CD8-positive, alpha-beta memory T cell (primary cell): ENCODE results near the gene USP47. TPM values are rescaled to one million over a fixed set of nuclear protein-coding genes. Genes with fewer than 3 reads are reported as not detected.

Source experiments
- CTCF ChIA-PET: fragments of 350-600 bp; sonication (Branson Sonifier 250); formaldehyde crosslinking; loops from one replicate; lab custom pipeline; 2021; ENCODE audit warnings: antibody characterized with exemption; lab: Charles Lee
- POLR2A ChIA-PET: fragments of 350-600 bp; sonication (Branson Sonifier 250); formaldehyde crosslinking; loops from one replicate; lab custom pipeline; 2021; ENCODE audit warnings: antibody characterized with exemption; lab: Charles Lee
- DNase-seq, 5 donors: peaks; one replicate each; pipeline versions ENCODE4 v3.0.0 to v3.0.0-alpha.2; 2020 to 2022; ENCODE audit warnings: mixed read lengths in 1 of 5
- H3K27ac ChIP-seq: one replicate; pipeline ENCODE4 v1.7.0; 2013; ENCODE audit warnings: low read depth, mild to moderate bottlenecking, low read length, moderate library complexity
- H3K27me3 ChIP-seq: 2 replicates; pipeline ENCODE4 v1.7.0; 2013; ENCODE audit warnings: low read length, mild to moderate bottlenecking; ENCODE audit not compliant: insufficient read depth, poor library complexity, severe bottlenecking
- H3K36me3 ChIP-seq: 2 replicates; pipeline ENCODE4 v1.7.0; 2013; ENCODE audit warnings: mild to moderate bottlenecking, low read length, moderate library complexity; ENCODE audit not compliant: insufficient read depth
- H3K4me1 ChIP-seq: 2 replicates; pipeline ENCODE4 v1.7.0; 2013; ENCODE audit warnings: mild to moderate bottlenecking, low read length, moderate library complexity; ENCODE audit not compliant: insufficient read depth
- H3K4me3 ChIP-seq: 2 replicates; pipeline ENCODE4 v1.7.0; 2013; ENCODE audit warnings: mild to moderate bottlenecking, low read length
- H3K9me3 ChIP-seq: 2 replicates; pipeline ENCODE4 v1.7.0; 2013; ENCODE audit warnings: mild to moderate bottlenecking, low read length
- H3K27ac Mint-ChIP-seq, 8 donors: one replicate each; pipeline ENCODE4 v1.8.0; 2020 to 2021; ENCODE audit warnings: mixed read lengths in 8 of 8, mild to moderate bottlenecking in 6 of 8, inconsistent platforms in 3 of 8, moderate library complexity in 3 of 8
- H3K27me3 Mint-ChIP-seq, 2 donors: one replicate each; pipeline ENCODE4 v1.8.0; 2020 to 2021; ENCODE audit warnings: mixed read lengths in 2 of 2, mild to moderate bottlenecking in 1 of 2, moderate library complexity in 1 of 2
- H3K36me3 Mint-ChIP-seq, 3 donors: one replicate each; pipeline ENCODE4 v1.8.0; 2020 to 2021; ENCODE audit warnings: mixed read lengths in 3 of 3, inconsistent platforms in 1 of 3, mild to moderate bottlenecking in 1 of 3
- H3K4me1 Mint-ChIP-seq, 3 donors: one replicate each; pipeline ENCODE4 v1.8.0; 2020 to 2021; ENCODE audit warnings: mixed read lengths in 3 of 3, inconsistent platforms in 1 of 3, mild to moderate bottlenecking in 1 of 3
- H3K4me3 Mint-ChIP-seq, 7 donors: one replicate each; pipeline ENCODE4 v1.8.0; 2020 to 2021; ENCODE audit warnings: mixed read lengths in 7 of 7, mild to moderate bottlenecking in 6 of 7, moderate library complexity in 4 of 7, inconsistent platforms in 2 of 7
- H3K9me3 Mint-ChIP-seq, 5 donors: one replicate each; pipeline ENCODE4 v1.8.0; 2020 to 2022; ENCODE audit warnings: mixed read lengths in 5 of 5, mild to moderate bottlenecking in 3 of 5, moderate library complexity in 2 of 5, inconsistent platforms in 1 of 5
- polyA plus RNA-seq: library from polyadenylated mRNA; unstranded; fragments of 300-500 nt; fragmentation: Illumina TruSeq; gene quantifications from one replicate; pipeline ENCODE4 v1.2.3, GENCODE V29; 2021
- total RNA-seq, 2 experiments: library from RNA; stranded (reverse); gene quantifications; one replicate each; pipeline ENCODE4 v1.2.3, GENCODE V29; 2021

Gene USP47
- total and polyA plus RNA-seq, 3 experiments from 2014 or later: 47.0 to 53.8 (median 50.2) TPM

DNA sequence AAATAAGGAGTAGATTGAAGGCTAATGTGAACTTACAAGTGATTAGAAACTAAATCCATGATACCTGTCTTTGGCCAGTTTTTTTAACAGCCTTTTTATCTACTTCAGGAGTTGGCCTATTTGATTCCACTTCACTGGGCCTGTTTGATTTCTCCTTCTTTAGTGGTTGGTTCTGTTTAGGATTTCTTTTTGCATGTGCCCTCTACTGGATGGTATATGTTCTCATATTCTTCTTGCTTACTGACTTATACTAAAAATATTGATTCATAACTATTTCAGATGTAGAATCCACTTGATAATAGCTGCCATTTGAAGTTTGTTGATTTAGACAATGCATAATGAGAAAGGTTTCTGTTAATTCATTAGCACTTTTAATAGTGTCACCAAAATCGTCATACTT lies 53.9 kb downstream of the USP47 start:
- Histone ChIP-seq H3K36me3 (no peaks in the 10 kb centered on the region), H3K4me3 (no peak overlapping the region), H3K27ac (no peak overlapping the region), H3K27me3 (no peaks in the 10 kb centered on the region), H3K4me1 (no peaks in the 10 kb centered on the region), H3K9me3 (no peaks in the 10 kb centered on the region)
- Mint-ChIP-seq H3K27me3 (no peaks in the 10 kb centered on the region), H3K4me3 (no peak overlapping the region), H3K9me3 (no peaks in the 10 kb centered on the region), H3K27ac (peak overlapping the region in 4 of 8 donors; percentile 6 to 66 (median 34)), H3K36me3 (peaks cover 0 to 61% (median 12%) of the 10 kb centered on the region in 3 donors), H3K4me1 (peaks cover 9 to 16% (median 11%) of the 10 kb centered on the region in 3 donors)
- ChIA-PET POLR2A (no interaction called here), CTCF (interaction anchor here (0.9 kb wide), 1 partner anchor 96 kb away, joined by 4 read pairs; no protein-coding TSS in a partner anchor)
- DNase-seq: no peak

DNA sequence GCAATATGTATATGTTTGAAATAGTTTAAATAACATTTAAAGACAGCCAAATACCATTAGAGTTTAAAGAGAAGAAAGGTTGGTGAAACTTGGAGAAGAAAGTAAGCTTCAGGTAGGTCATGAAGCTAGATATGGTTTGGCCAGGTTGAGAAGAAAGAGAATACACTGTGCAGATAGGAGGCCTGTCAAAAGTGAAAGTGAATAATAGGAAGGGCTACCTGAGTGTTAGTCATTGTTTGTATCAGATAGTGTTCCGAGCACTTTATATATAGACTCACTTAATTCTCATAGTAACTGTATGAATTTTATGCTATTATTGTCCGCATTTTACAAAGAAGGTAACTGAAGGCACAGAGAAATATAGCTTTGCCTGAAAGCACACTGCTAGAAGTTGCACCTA lies 56.9 kb downstream of the USP47 start:
- H3K27me3 ChIP-seq: no peaks in the 10 kb centered on the region
- ChIA-PET POLR2A (no interaction called here), CTCF (no interaction called here)
- Mint-ChIP-seq H3K9me3 (no peaks in the 10 kb centered on the region), H3K36me3 (peaks cover 0 to 63% (median 12%) of the 10 kb centered on the region in 3 donors), H3K4me1 (peaks cover 8 to 10% (median 9%) of the 10 kb centered on the region in 3 donors), H3K27me3 (no peaks in the 10 kb centered on the region), H3K27ac (peak overlapping the region in 4 of 8 donors; percentile 31 to 59 (median 44)), H3K4me3 (no peak overlapping the region)
- no peak for DNase-seq
- H3K36me3 ChIP-seq: peaks cover 5% of the 10 kb centered on the region
- no peak overlapping the region for H3K4me3 ChIP-seq
- H3K9me3 ChIP-seq: no peaks in the 10 kb centered on the region
- no peak overlapping the region for H3K27ac ChIP-seq
- no peaks in the 10 kb centered on the region for H3K4me1 ChIP-seq

DNA sequence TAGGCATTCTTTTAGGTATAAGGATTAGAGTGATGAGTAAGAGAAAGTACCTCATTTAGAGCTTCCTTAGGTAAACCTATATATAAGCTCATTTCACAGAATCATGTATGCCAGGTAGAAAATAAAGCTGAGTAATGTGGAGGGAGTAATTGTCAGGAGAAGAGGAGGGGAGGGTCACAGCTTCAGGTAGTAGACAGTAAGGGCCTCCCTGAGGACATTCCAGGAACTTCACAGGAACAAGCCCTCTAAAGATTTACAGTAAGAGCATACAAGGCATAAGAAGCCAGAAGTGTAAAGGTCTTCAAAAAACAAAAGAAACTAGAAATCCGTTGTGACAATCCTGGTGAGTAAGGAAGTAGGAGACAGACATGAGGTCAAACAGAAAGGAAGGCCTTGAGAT lies 57.6 kb downstream of the USP47 start:
- ChIA-PET CTCF (no interaction called here), POLR2A (no interaction called here)
- no peaks in the 10 kb centered on the region for H3K9me3 Mint-ChIP-seq
- Histone ChIP-seq H3K4me3 (no peak overlapping the region), H3K4me1 (no peaks in the 10 kb centered on the region), H3K27ac (no peak overlapping the region), H3K27me3 (no peaks in the 10 kb centered on the region), H3K9me3 (no peaks in the 10 kb centered on the region), H3K36me3 (peaks cover 8% of the 10 kb centered on the region)
- H3K27me3 Mint-ChIP-seq: no peaks in the 10 kb centered on the region
- H3K27ac Mint-ChIP-seq: peak overlapping the region in 2 of 8 donors; percentile 5 to 11
- H3K4me1 Mint-ChIP-seq: peaks cover 8 to 10% (median 9%) of the 10 kb centered on the region in 3 donors
- H3K36me3 Mint-ChIP-seq: peaks cover 0 to 69% (median 18%) of the 10 kb centered on the region in 3 donors
- no peak overlapping the region for H3K4me3 Mint-ChIP-seq
- no peak for DNase-seq

DNA sequence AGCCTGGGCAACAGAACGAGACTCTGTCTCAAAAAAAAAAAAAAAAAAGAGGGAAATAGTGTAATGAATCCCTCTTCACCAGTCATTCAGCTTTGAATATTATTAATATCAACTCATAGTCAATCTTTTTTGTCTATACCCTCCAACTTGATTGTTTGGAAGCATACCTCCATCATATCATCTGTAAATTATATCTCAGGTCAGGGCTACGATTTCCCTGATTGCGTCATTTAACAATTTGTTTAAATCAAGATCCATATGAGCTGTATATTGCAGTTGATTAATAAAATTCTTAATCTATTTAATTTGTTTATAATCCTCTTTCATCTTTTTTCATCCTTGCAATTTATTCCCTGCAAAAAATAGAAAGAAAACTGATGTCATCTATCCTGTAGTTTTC lies 60.2 kb downstream of the USP47 start:
- H3K4me3 Mint-ChIP-seq: no peak overlapping the region
- H3K36me3 Mint-ChIP-seq: peaks cover 4 to 65% (median 17%) of the 10 kb centered on the region in 3 donors
- POLR2A ChIA-PET: no interaction called here
- no peak overlapping the region for H3K4me3 ChIP-seq
- no peak overlapping the region for H3K27ac ChIP-seq
- H3K27me3 ChIP-seq: no peaks in the 10 kb centered on the region
- no peaks in the 10 kb centered on the region for H3K27me3 Mint-ChIP-seq
- DNase-seq: no peak
- H3K27ac Mint-ChIP-seq: no peak overlapping the region
- H3K36me3 ChIP-seq: peaks cover 13% of the 10 kb centered on the region
- no peaks in the 10 kb centered on the region for H3K9me3 ChIP-seq
- H3K4me1 ChIP-seq: no peaks in the 10 kb centered on the region
- H3K4me1 Mint-ChIP-seq: peaks cover 0 to 4% (median 3%) of the 10 kb centered on the region in 3 donors
- no peaks in the 10 kb centered on the region for H3K9me3 Mint-ChIP-seq
- CTCF ChIA-PET: interaction anchor here (1.0 kb wide), 1 partner anchor 102 kb away, joined by 3 read pairs; no protein-coding TSS in a partner anchor

DNA sequence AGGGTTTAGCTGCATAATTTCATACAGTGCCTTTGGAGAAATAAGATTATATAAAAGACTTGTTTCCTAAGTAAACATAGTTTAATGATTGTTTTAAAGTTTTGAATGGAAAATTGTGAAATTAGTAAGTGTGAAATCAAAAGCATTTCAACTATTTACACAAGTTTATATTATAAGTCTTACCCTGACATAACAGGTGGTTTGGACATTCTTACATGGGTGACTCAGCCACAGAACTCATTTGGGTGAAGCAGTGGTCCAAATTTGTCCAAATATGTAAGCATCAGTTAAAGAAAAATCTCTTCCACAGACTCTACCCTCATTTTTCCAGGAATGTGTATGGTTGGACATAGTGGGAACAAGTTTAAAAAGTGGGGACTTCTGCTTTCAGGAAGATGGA lies 68.0 kb downstream of the USP47 start:
- no peaks in the 10 kb centered on the region for H3K4me1 ChIP-seq
- no peak overlapping the region for H3K27ac Mint-ChIP-seq
- ChIA-PET POLR2A (interaction anchor here (0.6 kb wide), 1 partner anchor 185 kb away, joined by 3 read pairs; no protein-coding TSS in a partner anchor), CTCF (no interaction called here)
- peaks cover 22% of the 10 kb centered on the region for H3K36me3 ChIP-seq
- H3K36me3 Mint-ChIP-seq: peaks cover 7 to 65% (median 9%) of the 10 kb centered on the region in 3 donors
- H3K27ac ChIP-seq: no peak overlapping the region
- H3K9me3 Mint-ChIP-seq: no peaks in the 10 kb centered on the region
- no peaks in the 10 kb centered on the region for H3K27me3 Mint-ChIP-seq
- H3K27me3 ChIP-seq: no peaks in the 10 kb centered on the region
- no peak for DNase-seq
- H3K9me3 ChIP-seq: no peaks in the 10 kb centered on the region
- H3K4me3 Mint-ChIP-seq: no peak overlapping the region
- no peak overlapping the region for H3K4me3 ChIP-seq
- H3K4me1 Mint-ChIP-seq: no peaks in the 10 kb centered on the region

DNA sequence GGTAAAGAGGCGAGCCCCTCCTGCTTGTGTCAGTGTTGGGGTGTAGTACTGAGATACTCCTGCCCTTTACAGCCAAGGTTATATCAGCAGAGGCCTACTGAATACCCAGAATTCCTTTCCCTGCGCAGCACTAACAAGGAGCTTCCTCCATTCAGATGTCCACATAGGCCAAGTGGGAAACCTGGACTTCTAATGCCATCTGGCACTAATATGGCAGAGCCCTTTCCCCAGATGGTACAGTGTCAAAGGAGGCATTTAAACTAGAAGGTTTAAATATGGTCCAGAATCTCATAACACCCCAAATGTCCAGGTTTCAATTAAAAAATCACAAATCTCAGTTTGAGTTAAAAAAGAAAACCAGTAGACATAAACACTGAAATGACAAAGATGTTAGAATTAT lies 68.8 kb downstream of the USP47 start:
- Histone ChIP-seq H3K4me3 (no peak overlapping the region), H3K27me3 (no peaks in the 10 kb centered on the region), H3K36me3 (peaks cover 19% of the 10 kb centered on the region), H3K9me3 (no peaks in the 10 kb centered on the region), H3K27ac (no peak overlapping the region), H3K4me1 (no peaks in the 10 kb centered on the region)
- Mint-ChIP-seq H3K27ac (no peak overlapping the region), H3K36me3 (peaks cover 4 to 64% (median 9%) of the 10 kb centered on the region in 3 donors), H3K4me1 (no peaks in the 10 kb centered on the region), H3K27me3 (no peaks in the 10 kb centered on the region), H3K9me3 (no peaks in the 10 kb centered on the region), H3K4me3 (no peak overlapping the region)
- CTCF ChIA-PET: no interaction called here
- DNase-seq: no peak
- POLR2A ChIA-PET: no interaction called here

DNA sequence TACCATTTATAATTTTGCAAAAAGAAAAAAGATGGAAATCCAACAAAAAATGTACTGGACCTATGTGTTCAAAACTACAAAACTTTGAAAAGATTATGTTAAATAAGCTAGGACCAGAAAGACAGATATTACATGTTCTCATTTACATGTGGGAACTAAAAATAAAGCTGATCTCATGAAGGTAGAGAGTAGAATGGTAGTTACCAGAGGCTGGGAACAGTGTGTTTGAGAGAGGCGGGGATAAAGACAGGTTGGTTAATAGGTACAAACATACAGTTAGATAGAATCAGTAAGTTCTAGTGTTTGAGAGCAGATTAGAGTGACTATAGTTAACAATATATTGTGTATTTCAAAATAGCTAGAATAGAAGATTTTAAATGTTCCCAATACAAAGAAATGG lies 71.6 kb downstream of the USP47 start:
- H3K27me3 ChIP-seq: no peaks in the 10 kb centered on the region
- ChIA-PET POLR2A (no interaction called here), CTCF (interaction anchor here (1.2 kb wide), 1 partner anchor 18 kb away, joined by 3 read pairs; no protein-coding TSS in a partner anchor)
- H3K9me3 ChIP-seq: no peaks in the 10 kb centered on the region
- no peaks in the 10 kb centered on the region for H3K4me1 ChIP-seq
- H3K36me3 ChIP-seq: peaks cover 12% of the 10 kb centered on the region
- H3K4me3 ChIP-seq: no peak overlapping the region
- no peaks in the 10 kb centered on the region for H3K27me3 Mint-ChIP-seq
- H3K27ac ChIP-seq: no peak overlapping the region
- H3K27ac Mint-ChIP-seq: peak overlapping the region in 2 of 8 donors; percentile 0 to 56
- H3K36me3 Mint-ChIP-seq: peaks cover 0 to 48% (median 12%) of the 10 kb centered on the region in 3 donors
- no peaks in the 10 kb centered on the region for H3K9me3 Mint-ChIP-seq
- H3K4me3 Mint-ChIP-seq: no peak overlapping the region
- H3K4me1 Mint-ChIP-seq: peaks cover 0 to 6% (median 4%) of the 10 kb centered on the region in 3 donors
- no peak for DNase-seq

DNA sequence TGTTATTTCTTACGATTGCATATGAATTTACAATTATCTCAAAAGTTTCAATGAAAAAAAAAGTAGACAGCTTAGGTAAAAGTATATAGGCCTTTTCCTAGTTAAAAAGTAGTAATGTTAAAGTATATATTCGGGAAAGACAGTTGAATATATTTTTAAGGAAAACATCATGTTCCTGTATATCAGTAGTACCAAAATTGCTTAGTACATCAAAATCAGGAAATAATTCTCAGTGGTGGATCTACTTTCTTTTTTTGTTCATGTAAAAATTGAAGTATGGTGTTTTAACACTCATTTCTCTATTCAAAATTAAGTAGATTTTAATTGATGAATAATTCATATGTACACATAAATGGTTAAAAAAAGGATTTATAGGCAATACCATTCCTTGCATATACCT lies 73.9 kb downstream of the USP47 start:
- POLR2A ChIA-PET: no interaction called here
- H3K4me3 ChIP-seq: no peak overlapping the region
- no peak overlapping the region for H3K27ac ChIP-seq
- Mint-ChIP-seq H3K27me3 (no peaks in the 10 kb centered on the region), H3K4me3 (no peak overlapping the region), H3K9me3 (no peaks in the 10 kb centered on the region), H3K27ac (peak overlapping the region in 1 of 8 donors; percentile 4), H3K36me3 (peaks cover 0 to 37% (median 10%) of the 10 kb centered on the region in 3 donors), H3K4me1 (peaks cover 0 to 11% (median 4%) of the 10 kb centered on the region in 3 donors)
- peaks cover under 1% of the 10 kb centered on the region for H3K36me3 ChIP-seq
- H3K4me1 ChIP-seq: no peaks in the 10 kb centered on the region
- no peak for DNase-seq
- H3K9me3 ChIP-seq: no peaks in the 10 kb centered on the region
- H3K27me3 ChIP-seq: no peaks in the 10 kb centered on the region
- CTCF ChIA-PET: no interaction called here
